Endometrial microvascular endothelial cells (primary cell): ENCODE results near the gene RPTOR. TPM values are rescaled to one million over a fixed set of nuclear protein-coding genes. Genes with fewer than 3 reads are reported as not detected.

Source experiments
- in situ Hi-C: cut with HindIII; loops from 2 replicates; pipeline ENCODE4 v1.10.0; 2017; ENCODE audit warnings: low sequenced_read_pairs, low pct_unique_long_range_greater_than_20kb; ENCODE audit errors: inconsistent ontology term
- total RNA-seq: library from RNA; depleted of rRNA; stranded (reverse); fragments of >200 nt; gene quantifications from one replicate; pipeline ENCODE4 v1.2.3, GENCODE V29; 2015; ENCODE audit errors: inconsistent ontology term

Gene RPTOR
- total RNA-seq, 1 donor from 2014 or later, result 28.2 TPM

- in situ Hi-C loops, result no loop called here
Observed at GRCh38 chr17:80967404-80967872, 422.8 kb downstream of the RPTOR start.

GRCh38 chr17:80968602-80969029 lies 424.0 kb downstream of the RPTOR start:
- in situ Hi-C loops, result no loop called here

GRCh38 chr17:80969030-80969673 lies 424.5 kb downstream of the RPTOR start:
- in situ Hi-C loops, result no loop called here

GRCh38 chr17:80969674-80970043 lies 425.0 kb downstream of the RPTOR start:
- in situ Hi-C loops, result no loop called here

GRCh38 chr17:80970044-80970761 lies 425.6 kb downstream of the RPTOR start:
- in situ Hi-C loops, result no loop called here

GRCh38 chr17:80970762-80971703 lies 426.4 kb downstream of the RPTOR start:
- in situ Hi-C loops, result no loop called here

GRCh38 chr17:80971704-80972304 lies 427.2 kb downstream of the RPTOR start:
- in situ Hi-C loops, result no loop called here

- in situ Hi-C loops, result no loop called here
Observed at GRCh38 chr17:80976701-80977100, 432.1 kb downstream of the RPTOR start.

GRCh38 chr17:80977172-80977571 lies 432.5 kb downstream of the RPTOR start:
- in situ Hi-C loops, result no loop called here

- in situ Hi-C loops, result no loop called here
Observed at GRCh38 chr17:80978499-80979497, 434.2 kb downstream of the RPTOR start.

GRCh38 chr17:80979547-80980378 lies 435.1 kb downstream of the RPTOR start:
- in situ Hi-C loops, result no loop called here

GRCh38 chr17:80980397-80981061 lies 435.9 kb downstream of the RPTOR start:
- in situ Hi-C loops, result no loop called here

GRCh38 chr17:80981062-80981902 lies 436.6 kb downstream of the RPTOR start:
- in situ Hi-C loops, result no loop called here

GRCh38 chr17:80981929-80982425 lies 437.3 kb downstream of the RPTOR start:
- in situ Hi-C loops, result no loop called here

- in situ Hi-C loops, result no loop called here
Observed at GRCh38 chr17:80982426-80982974, 437.9 kb downstream of the RPTOR start.
